HG03060 (cell line): ENCODE data around the gene ZNF106.

Experiments used
- ATAC-seq: cut with Tn5 transposase; IDR thresholded peaks from one replicate; pipeline ENCODE4 v1.9.1; 2021; ENCODE audit warnings: low read depth, moderate number of reproducible peaks; ENCODE audit not compliant: unreplicated experiment

Gene ZNF106

DNA sequence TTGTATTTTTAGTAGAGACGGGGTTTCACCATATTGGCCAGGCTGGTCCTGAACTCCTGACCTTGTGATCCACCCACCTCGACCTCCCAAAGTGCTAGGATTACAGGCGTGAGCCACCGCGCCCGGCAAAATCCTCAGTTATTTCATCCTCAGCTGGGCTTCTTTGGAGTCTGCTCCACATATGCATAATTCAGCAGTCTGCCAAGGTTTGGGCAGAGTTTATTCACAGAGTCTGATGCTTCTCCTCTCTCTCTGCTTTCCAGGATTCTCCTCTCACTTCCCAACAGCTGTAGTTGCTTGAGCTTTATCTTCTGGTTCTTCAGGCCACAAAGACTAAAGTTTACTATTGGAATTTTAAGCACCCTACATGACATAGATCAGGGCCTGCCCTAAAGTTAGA, 8.2 kb downstream of the ZNF106 start:
- ATAC-seq = no peak

DNA sequence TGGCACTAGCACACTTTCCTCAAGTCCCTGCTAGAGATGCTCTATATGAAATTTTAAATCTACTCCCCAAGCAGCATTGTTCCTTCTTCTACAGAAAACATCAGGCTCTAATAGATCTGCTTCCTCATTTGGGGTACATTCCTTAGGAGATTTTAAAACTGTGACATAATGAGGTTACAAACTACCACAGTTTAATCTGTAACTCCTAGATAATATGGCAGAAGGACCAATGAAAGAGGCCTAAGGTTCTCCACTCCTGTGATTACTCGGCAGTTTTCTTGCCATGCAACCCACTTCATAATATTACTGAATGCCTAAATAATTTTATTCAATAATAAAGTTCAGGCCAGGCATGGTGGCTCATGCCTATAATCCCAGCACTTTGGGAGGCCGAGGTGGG, 16.1 kb downstream of the ZNF106 start:
- ATAC-seq = no peak

DNA sequence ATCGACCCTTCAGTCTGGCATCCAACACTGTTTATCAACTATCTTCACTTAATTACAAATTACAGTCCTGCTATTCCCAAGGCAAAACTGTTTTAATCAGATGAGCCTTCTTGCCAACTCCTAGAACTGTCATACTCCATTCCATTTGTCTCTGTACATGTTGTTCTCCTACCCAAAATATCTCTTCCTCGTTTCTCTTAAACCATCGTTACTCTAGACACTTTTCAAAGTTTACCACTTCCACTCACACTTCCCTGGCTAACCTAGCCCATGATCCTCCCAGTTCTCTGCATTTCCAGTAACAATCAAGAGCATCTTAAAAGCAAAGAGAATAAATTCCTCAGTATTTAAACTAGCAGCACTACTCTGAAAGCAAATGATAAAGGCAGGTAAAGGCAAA, 19.9 kb downstream of the ZNF106 start:
- ATAC-seq = no peak

DNA sequence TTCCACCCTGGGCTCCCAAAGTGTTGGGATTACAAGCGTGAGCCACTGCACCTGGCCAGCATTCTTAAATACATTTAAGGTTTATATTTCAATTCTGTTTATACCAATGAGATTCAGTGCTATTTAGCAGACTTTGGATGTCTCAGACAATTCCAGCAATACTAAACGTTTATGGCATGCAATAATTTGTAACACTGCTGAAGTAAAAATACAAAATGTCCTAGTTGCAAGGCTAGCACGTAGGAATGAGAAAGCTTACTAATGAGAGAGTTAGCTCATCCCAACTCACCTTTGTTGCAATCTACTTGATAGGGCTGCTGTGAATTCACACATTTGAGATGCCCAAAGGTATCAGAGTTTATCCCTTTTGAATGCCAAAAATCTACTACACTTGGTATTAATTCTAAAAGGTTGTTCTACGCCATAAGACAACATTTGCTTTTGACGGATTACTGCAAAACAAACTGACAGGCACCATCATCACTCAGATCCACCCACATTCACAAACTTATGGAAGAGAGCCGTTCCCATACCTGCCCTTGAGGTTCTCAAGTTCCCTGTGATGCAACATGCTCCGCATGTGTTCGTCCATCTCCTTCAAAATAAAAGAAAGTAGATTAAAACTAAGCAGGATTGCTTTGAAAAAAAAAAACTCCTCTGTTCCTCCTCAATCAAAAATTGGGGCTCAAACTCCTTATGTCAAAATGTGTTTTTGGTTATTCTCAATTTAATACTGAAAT, 25.3 kb downstream of the ZNF106 start:
- ATAC-seq = no peak

GRCh38 chr15:42461261-42461660, 29.7 kb downstream of the ZNF106 start:
- no peak for ATAC-seq

GRCh38 chr15:42457445-42458442, 33.2 kb downstream of the ZNF106 start:
- ATAC-seq = peak; percentile 76

GRCh38 chr15:42456971-42457370, 34.0 kb downstream of the ZNF106 start:
- no peak for ATAC-seq

- no peak for ATAC-seq
These were observed 34.4 kb downstream of the ZNF106 start for GRCh38 chr15:42456531-42456930.

DNA sequence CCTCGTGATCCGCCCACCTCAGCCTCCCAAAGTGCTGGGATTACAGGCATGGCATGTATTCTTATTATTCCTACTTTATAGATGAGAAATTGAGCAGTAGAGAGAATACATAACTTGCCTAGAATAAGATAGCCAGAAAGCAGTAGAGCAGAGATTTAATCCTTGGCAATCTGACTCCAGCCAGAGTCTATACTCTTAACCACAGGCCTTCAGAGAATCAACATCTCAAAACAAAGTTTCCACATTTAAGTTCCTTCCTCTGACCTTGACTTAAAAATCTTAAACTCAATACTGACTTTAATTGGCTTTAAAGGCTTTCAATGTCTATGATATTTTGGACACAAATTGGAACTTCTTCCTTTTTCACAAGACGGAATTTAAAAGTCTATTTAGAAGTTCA, 37.1 kb downstream of the ZNF106 start:
- ATAC-seq = no peak

- no peak for ATAC-seq
These were observed 40.5 kb downstream of the ZNF106 start for GRCh38 chr15:42450425-42450790.

- no peak for ATAC-seq
These were observed 41.0 kb downstream of the ZNF106 start for GRCh38 chr15:42449770-42450424.

DNA sequence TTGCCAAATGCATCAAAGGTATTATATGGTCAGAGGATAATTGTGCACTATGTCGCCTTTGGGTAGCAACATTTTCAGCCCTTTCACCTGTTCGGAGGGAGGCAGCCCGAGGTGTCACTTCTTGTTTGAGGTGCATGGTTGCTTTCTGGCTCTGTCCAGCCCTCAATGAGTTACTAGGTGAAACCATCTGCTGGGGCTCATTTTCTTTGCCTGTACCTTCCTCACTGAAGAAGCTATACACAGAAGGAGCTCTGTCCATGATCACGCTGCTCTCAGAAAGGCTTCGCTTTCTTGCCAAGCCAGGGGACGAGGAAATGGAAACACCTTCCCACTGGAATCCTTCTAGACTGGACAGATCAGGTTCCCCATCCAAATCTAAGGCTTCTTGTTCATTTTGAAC, 42.7 kb downstream of the ZNF106 start:
- no peak for ATAC-seq

DNA sequence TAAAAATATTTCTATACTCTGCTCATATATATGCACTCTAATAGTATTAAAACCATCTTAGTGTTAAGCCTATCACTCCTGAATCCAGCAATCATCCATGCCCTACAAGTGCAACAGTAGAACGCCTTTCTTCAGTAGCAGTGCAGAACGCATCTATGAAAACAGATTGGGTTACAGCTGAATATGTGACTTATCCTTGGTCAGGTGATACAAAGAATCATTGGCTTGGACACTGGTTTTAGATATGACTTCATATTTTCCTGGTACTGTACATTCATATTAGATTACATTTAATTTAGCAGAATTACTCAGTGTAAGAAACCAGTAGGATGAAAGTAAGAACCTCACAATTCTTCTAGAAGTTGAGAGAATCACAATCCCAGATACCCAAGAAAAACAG, 43.3 kb downstream of the ZNF106 start:
- ATAC-seq = no peak

DNA sequence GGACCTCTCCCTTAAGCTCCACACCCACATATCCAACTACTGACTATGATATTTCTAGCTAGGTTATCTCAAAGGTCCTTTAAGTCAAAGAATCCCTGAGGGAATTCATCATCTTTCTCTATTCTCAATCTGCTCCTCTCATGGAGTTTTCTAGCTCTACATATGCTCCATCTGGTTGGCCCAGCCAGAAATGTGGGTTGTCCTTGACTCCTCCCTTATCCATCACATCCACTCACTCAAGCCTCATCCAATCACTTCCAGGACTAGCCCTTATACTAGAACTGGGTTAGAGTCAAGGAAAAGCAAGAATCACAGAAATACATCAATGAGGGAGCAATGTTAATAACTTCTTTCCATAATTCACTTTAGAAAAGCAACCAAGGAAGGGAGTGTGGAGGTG, 45.4 kb downstream of the ZNF106 start:
- ATAC-seq = no peak

DNA sequence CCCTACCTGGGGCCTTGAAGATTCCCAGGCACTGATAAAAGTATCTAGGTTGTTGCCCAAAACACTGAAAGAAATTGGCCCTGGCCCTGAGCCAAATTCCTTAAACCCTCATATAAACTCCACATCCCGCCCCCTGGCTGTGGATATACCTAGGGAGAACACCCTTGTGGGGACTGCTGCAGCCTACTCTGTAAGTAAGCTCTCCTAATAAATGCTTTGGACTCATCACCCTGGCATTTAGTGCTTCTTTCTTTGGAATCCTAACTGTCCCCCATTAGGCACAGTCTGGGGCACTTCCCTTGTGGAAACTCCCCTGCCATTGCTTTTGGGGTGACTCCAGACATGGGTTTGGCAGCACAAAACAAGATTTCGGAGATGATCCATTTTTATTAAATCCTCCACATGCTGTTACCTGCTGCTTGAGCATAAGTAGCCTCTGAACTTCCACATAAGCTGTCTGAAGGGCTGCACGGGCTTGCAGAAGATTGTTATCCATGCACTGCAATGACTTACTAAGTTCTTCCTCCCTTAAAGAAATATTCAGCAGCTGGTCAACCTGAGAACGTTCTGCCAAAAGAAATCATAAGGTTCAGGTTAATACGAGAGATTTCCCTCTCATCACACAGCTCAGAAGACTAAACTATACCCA, 46.4 kb downstream of the ZNF106 start:
- no peak for ATAC-seq

DNA sequence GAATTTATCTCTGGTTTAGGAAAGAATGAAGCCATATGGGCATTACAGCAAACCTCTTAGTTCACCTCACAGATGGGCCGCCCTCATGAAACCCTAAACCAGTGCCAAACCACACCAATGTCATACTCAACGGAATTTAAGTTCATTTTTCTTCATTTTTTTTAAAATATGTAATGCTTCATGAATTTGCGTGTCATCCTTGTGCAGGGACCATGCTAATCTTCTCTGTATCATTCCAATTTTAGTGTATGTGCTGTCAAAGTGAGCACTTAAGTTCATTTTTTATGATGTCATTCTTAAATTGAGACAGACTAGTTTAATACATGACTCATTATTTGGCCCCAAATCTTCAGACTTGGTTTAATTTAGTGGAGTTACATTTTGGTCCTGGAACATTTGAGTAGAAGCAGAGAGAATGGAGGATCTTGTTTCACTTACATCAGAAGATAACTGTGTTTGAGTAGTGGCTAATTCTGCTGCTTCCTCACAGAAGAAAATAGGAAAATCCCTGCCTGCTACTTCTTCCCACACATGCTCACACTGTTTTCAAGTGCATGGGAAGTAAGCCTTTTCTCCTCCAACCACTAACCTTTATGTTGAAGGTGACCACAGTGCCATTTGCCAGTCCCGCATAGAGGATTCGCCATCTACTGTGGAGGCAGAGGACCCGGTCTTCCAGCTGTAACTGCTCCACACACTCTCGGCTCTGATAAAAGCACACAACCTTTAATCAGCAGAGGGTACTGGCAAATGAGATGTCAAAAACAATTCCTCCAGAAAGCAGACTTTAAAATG, 63.3 kb downstream of the ZNF106 start:
- ATAC-seq = no peak

- no peak for ATAC-seq
These were observed 69.6 kb downstream of the ZNF106 start for GRCh38 chr15:42421376-42421775.

GRCh38 chr15:42419369-42419768, 71.6 kb downstream of the ZNF106 start:
- ATAC-seq = no peak

GRCh38 chr15:42413920-42414319, 77.0 kb downstream of the ZNF106 start:
- no peak for ATAC-seq

DNA sequence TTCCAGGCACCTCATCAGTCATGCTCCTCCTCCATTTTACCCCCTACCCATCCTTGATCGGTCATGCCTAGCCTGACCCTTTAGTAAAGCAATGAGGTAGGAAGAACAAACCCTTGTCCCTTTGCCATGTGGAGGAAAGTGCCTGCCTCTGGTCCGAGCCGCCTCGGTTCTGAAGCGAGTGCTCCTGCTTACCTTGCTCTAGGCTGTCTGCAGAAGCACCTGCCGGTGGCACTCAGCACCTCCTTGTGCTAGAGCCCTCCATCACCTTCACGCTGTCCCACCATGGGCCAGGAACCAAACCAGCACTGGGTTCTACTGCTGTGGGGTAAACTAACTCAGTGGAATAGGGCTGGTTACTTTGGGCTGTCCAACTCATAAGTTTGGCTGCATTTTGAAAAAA, 79.1 kb downstream of the ZNF106 start:
- ATAC-seq = no peak
